Spinal cord (tissue), 10 donors: ENCODE results near the gene AQP6. TPM values are rescaled to one million over a fixed set of nuclear protein-coding genes. Genes with fewer than 3 reads are reported as not detected.

ENCODE experiments used
- DNase-seq, 6 donors: peaks; one replicate each; pipeline versions ENCODE4 v3.0.0 to v3.0.0-alpha.2; 2013 to 2015; ENCODE audit warnings: low spot score in 6 of 6, low read depth in 4 of 6
- H3K27ac ChIP-seq: one replicate; pipeline ENCODE4 v1.5.1; 2013; ENCODE audit warnings: low read depth, low read length, control low read depth
- H3K27me3 ChIP-seq: one replicate; pipeline ENCODE4 v1.6.1; 2013; ENCODE audit warnings: low read length; ENCODE audit not compliant: control insufficient read depth, insufficient read depth
- H3K36me3 ChIP-seq: one replicate; pipeline ENCODE4 v1.6.1; 2013; ENCODE audit warnings: low read length; ENCODE audit not compliant: control insufficient read depth, insufficient read depth
- H3K4me1 ChIP-seq: one replicate; pipeline ENCODE4 v1.6.1; 2013; ENCODE audit warnings: low read length; ENCODE audit not compliant: control insufficient read depth, insufficient read depth
- H3K4me3 ChIP-seq: one replicate; pipeline ENCODE4 v1.5.1; 2013; ENCODE audit warnings: low read depth, low read length, control low read depth
- H3K9me3 ChIP-seq: one replicate; pipeline ENCODE4 v1.6.1; 2013; ENCODE audit warnings: low read length; ENCODE audit not compliant: control insufficient read depth, insufficient read depth
- WGBS: methylation state at CpG from one replicate; pipeline ENCODE4 v1.1.5; 2013; ENCODE audit warnings: missing lambda C conversion rate; ENCODE audit not compliant: insufficient coverage; 5-methylcytosine and 5-hydroxymethylcytosine counted together
- polyA plus RNA-seq, 2 donors: library from polyadenylated mRNA; unstranded; fragments of 120-200 nt; gene quantifications; one replicate each; pipeline ENCODE4 v1.2.1, GENCODE V29; 2013; ENCODE audit not compliant: insufficient read length in 2 of 2
- total RNA-seq, 2 donors: library from RNA; depleted of rRNA in 1 of 2; stranded (reverse); fragments of 120-200 nt in 1 of 2; fragments of >200 nt in 1 of 2; gene quantifications; one replicate each; pipeline versions ENCODE4 v1.2.3 to v1.2.4, GENCODE V29; 2013 to 2014
- donor health status: healthy.

Gene AQP6
- total and polyA plus RNA-seq, 4 donors, result 2.1 to 9.2 (median 4.8) TPM

- H3K4me3 ChIP-seq, result no peak overlapping the region
- DNase-seq, result no peak
- WGBS, result no CpG with 5 or more reads among the region's 1 CpG
- no peaks in the 10 kb centered on the region for H3K27me3 ChIP-seq
- peaks cover 4% of the 10 kb centered on the region for H3K4me1 ChIP-seq
- no peaks in the 10 kb centered on the region for H3K9me3 ChIP-seq
- no peaks in the 10 kb centered on the region for H3K36me3 ChIP-seq
- no peak overlapping the region for H3K27ac ChIP-seq
Measured at GRCh38 chr12:50022903-50023302, 50.2 kb downstream of the AQP6 start.

GRCh38 chr12:50024227-50024626 is 51.5 kb downstream of the AQP6 start:
- H3K36me3 ChIP-seq, result no peaks in the 10 kb centered on the region
- no peak overlapping the region for H3K27ac ChIP-seq
- peaks cover 4% of the 10 kb centered on the region for H3K4me1 ChIP-seq
- no CpG with 5 or more reads among the region's 8 CpGs for WGBS
- DNase-seq, result no peak
- H3K9me3 ChIP-seq, result no peaks in the 10 kb centered on the region
- peak overlapping the region; percentile 91 for H3K4me3 ChIP-seq
- H3K27me3 ChIP-seq, result no peaks in the 10 kb centered on the region

- no peak for DNase-seq
- no peaks in the 10 kb centered on the region for H3K9me3 ChIP-seq
- H3K4me3 ChIP-seq, result peak overlapping the region; percentile 91
- 0% methylated on average over 12 of the region's 16 CpGs for WGBS
- no peaks in the 10 kb centered on the region for H3K27me3 ChIP-seq
- no peaks in the 10 kb centered on the region for H3K36me3 ChIP-seq
- H3K27ac ChIP-seq, result peak overlapping the region; percentile 85
- peaks cover 4% of the 10 kb centered on the region for H3K4me1 ChIP-seq
Measured at GRCh38 chr12:50024805-50025186, 52.0 kb downstream of the AQP6 start.

- H3K27me3 ChIP-seq, result no peaks in the 10 kb centered on the region
- H3K27ac ChIP-seq, result peak within 1 kb of the TSS; percentile 85
- no peaks in the 10 kb centered on the region for H3K9me3 ChIP-seq
- under 1% methylated on average over 44 of the region's 47 CpGs for WGBS
- H3K36me3 ChIP-seq, result no peaks in the 10 kb centered on the region
- peak; percentile 97 to 100 (median 98) for DNase-seq
- peak within 1 kb of the TSS; percentile 91 for H3K4me3 ChIP-seq
- H3K4me1 ChIP-seq, result peaks cover 4% of the 10 kb centered on the region
Measured at GRCh38 chr12:50025187-50026059, 52.7 kb downstream of the AQP6 start, which contains the start of gene RACGAP1. Gene RACGAP1 (minus strand): TSS chr12:50025494. CDS start chr12:50016715, 8,779 bp downstream.

GRCh38 chr12:50026691-50027090 is 53.9 kb downstream of the AQP6 start:
- DNase-seq, result no peak
- H3K4me1 ChIP-seq, result peaks cover 4% of the 10 kb centered on the region
- no peaks in the 10 kb centered on the region for H3K27me3 ChIP-seq
- WGBS, result no CpG with 5 or more reads among the region's 3 CpGs
- no peaks in the 10 kb centered on the region for H3K36me3 ChIP-seq
- H3K27ac ChIP-seq, result no peak overlapping the region
- no peaks in the 10 kb centered on the region for H3K9me3 ChIP-seq
- no peak overlapping the region for H3K4me3 ChIP-seq

Other genes starting within 250 kb of the AQP6 start
- 100 to 1,000 TPM; 443 to 497 TPM for gene TMBIM6, start 231.4 kb upstream of the AQP6 start, total RNA-seq
- gene TMBIM6, start 231.4 kb upstream of the AQP6 start, polyA plus RNA-seq, result 100 to 1,000 TPM; 556 to 601 TPM
- gene NCKAP5L, start 144.5 kb upstream of the AQP6 start, total RNA-seq, result 10 to 100 TPM; 13.4 to 21.0 TPM
- 10 to 100 TPM; 28.5 to 35.5 TPM for gene NCKAP5L, start 144.5 kb upstream of the AQP6 start, polyA plus RNA-seq
- 1 to 10 TPM; 3.9 to 6.7 TPM for gene BCDIN3D, start 129.8 kb upstream of the AQP6 start, total RNA-seq
- gene BCDIN3D, start 129.8 kb upstream of the AQP6 start, polyA plus RNA-seq, result 1 to 10 TPM; 6.7 to 6.8 TPM
- gene FAIM2, start 69.0 kb upstream of the AQP6 start, total RNA-seq, result 10 to 100 TPM; 18.1 to 72.6 TPM
- gene FAIM2, start 69.0 kb upstream of the AQP6 start, polyA plus RNA-seq, result 100 to 1,000 TPM; 188 to 203 TPM
- gene AQP2, start 22.2 kb upstream of the AQP6 start, total RNA-seq, result not detected
- gene AQP2, start 22.2 kb upstream of the AQP6 start, polyA plus RNA-seq, result under 1 TPM; 0.44 to 0.47 TPM
- under 1 TPM; 0.20 to 0.99 TPM for gene AQP5, start 11.1 kb upstream of the AQP6 start, total RNA-seq
- 1 to 10 TPM; 1.8 to 2.4 TPM for gene AQP5, start 11.1 kb upstream of the AQP6 start, polyA plus RNA-seq
- gene RACGAP1, start 52.5 kb downstream of the AQP6 start, total RNA-seq, result 10 to 100 TPM; 32.1 to 38.4 TPM
- gene RACGAP1, start 52.5 kb downstream of the AQP6 start, polyA plus RNA-seq, result 10 to 100 TPM; 42.7 to 46.2 TPM
- 10 to 100 TPM; 14.3 to 25.1 TPM for gene ASIC1, start 84.6 kb downstream of the AQP6 start, total RNA-seq
- 100 to 1,000 TPM; 134 to 148 TPM for gene ASIC1, start 84.6 kb downstream of the AQP6 start, polyA plus RNA-seq
- gene SMARCD1, start 112.4 kb downstream of the AQP6 start, total RNA-seq, result 10 to 100 TPM; 34.7 to 52.3 TPM
- 100 to 1,000 TPM; 126 to 133 TPM for gene SMARCD1, start 112.4 kb downstream of the AQP6 start, polyA plus RNA-seq
- gene GPD1, start 131.1 kb downstream of the AQP6 start, total RNA-seq, result 10 to 100 TPM; 14.8 to 19.5 TPM
- gene GPD1, start 131.1 kb downstream of the AQP6 start, polyA plus RNA-seq, result 10 to 100 TPM; 39.1 to 52.6 TPM
- gene COX14, start 139.3 kb downstream of the AQP6 start, total RNA-seq, result 10 to 100 TPM; 23.8 to 74.8 TPM
- 10 to 100 TPM; 48.4 to 49.0 TPM for gene COX14, start 139.3 kb downstream of the AQP6 start, polyA plus RNA-seq
- gene CERS5, start 194.4 kb downstream of the AQP6 start, total RNA-seq, result 10 to 100 TPM; 74.9 to 79.5 TPM
- 100 to 1,000 TPM; 108 to 122 TPM for gene CERS5, start 194.4 kb downstream of the AQP6 start, polyA plus RNA-seq